GM12878 (cell line): ENCODE data around the gene IMMP2L. TPM values are rescaled to one million over a fixed set of nuclear protein-coding genes. Genes with fewer than 3 reads are reported as not detected.

Experiments
- ATAC-seq: fragments of 200-7000 bp; cut with Tn5 transposase; 3 replicates; pipeline ENCODE4 v1.9.1; 2020; ENCODE audit warnings: mild to moderate bottlenecking, moderate library complexity
- BruUV-seq: library from RNA; stranded (reverse); fragments of 400-500 nt; replicated peaks from 2 replicates; lab custom pipeline; 2021; lab: Mats Ljungman, UMichigan
- CTCF ChIA-PET: fragments of 300-600 bp; sonication (Branson Sonifier 250); formaldehyde crosslinking; extraction: SDS; loops from one replicate; lab custom pipeline; 2021; ENCODE audit warnings: inconsistent platforms; lab: Yijun Ruan, JAX
- POLR2A ChIA-PET: fragments of 350-600 bp; formaldehyde crosslinking; extraction: SDS; loops from one replicate; lab custom pipeline; 2021; ENCODE audit warnings: inconsistent platforms; lab: Charles Lee
- RAD21 ChIA-PET: fragments of 300-600 bp; sonication (Branson Sonifier 250); formaldehyde crosslinking; loops from one replicate; lab custom pipeline; 2023; ENCODE audit warnings: antibody characterized with exemption; ENCODE audit not compliant: unreplicated experiment; lab: Charles Lee
- SMC1A ChIA-PET: fragments of 300-600 bp; sonication (Branson Sonifier 250); formaldehyde crosslinking; loops from one replicate; lab custom pipeline; 2023; ENCODE audit not compliant: unreplicated experiment, uncharacterized antibody; lab: Charles Lee
- DNase-seq: peaks from one replicate; pipeline ENCODE4 v3.0.0-alpha.2; 2011; ENCODE audit warnings: low read depth, low spot score
- FAIRE-seq: peaks from 3 replicates; lab custom pipeline; 2011; peaks lifted over from hg19 to GRCh38; lab: Jason Lieb, UNC
- H2AFZ ChIP-seq: 2 replicates; pipeline ENCODE4 v1.6.0; 2011; ENCODE audit warnings: low read depth, low read length, control low read depth; ENCODE audit not compliant: control insufficient read depth
- H3K27ac ChIP-seq: 2 replicates; pipeline ENCODE4 v1.5.1; 2011; ENCODE audit warnings: control low read depth; ENCODE audit not compliant: control insufficient read depth, insufficient read depth
- H3K27me3 ChIP-seq, 2 experiments: replicated peaks in 1 of 2; 2 replicates each; pipeline versions ENCODE4 v1.6.0 to v1.6.1; 2011; ENCODE audit warnings: low read length in 1 of 2; ENCODE audit not compliant: control insufficient read depth in 2 of 2, insufficient read depth in 2 of 2
- H3K36me3 ChIP-seq, 2 experiments: 2 replicates each; pipeline ENCODE4 v1.5.1; 2011; ENCODE audit warnings: low read length in 1 of 2; ENCODE audit not compliant: control insufficient read depth in 2 of 2, insufficient read depth in 2 of 2
- H3K4me1 ChIP-seq: 2 replicates; pipeline ENCODE4 v1.6.1; 2011; ENCODE audit warnings: mild to moderate bottlenecking, low read length, moderate library complexity, mixed read lengths; ENCODE audit not compliant: control insufficient read depth, insufficient read depth
- H3K4me2 ChIP-seq: 2 replicates; pipeline ENCODE4 v1.6.0; 2011; ENCODE audit warnings: control low read depth; ENCODE audit not compliant: control insufficient read depth, insufficient read depth
- H3K4me3 ChIP-seq: fragments of 200-600 bp; sonication (generic); 2 replicates; pipeline ENCODE4 v1.5.1; 2016
- H3K79me2 ChIP-seq: 2 replicates; pipeline ENCODE4 v1.6.0; 2011; ENCODE audit warnings: low read length; ENCODE audit not compliant: control insufficient read depth, insufficient read depth
- H3K9ac ChIP-seq: 2 replicates; pipeline ENCODE4 v1.8.0; 2011; ENCODE audit warnings: low read length, control low read depth, mixed read lengths; ENCODE audit not compliant: control insufficient read depth, insufficient read depth
- H3K9me3 ChIP-seq: replicated peaks from 3 replicates; pipeline ENCODE4 v1.5.1; 2011; ENCODE audit warnings: mild to moderate bottlenecking, low read length; ENCODE audit not compliant: control insufficient read depth, insufficient read depth
- H4K20me1 ChIP-seq: 2 replicates; pipeline ENCODE4 v1.6.0; 2011; ENCODE audit not compliant: control insufficient read depth, insufficient read depth
- ATF2 ChIP-seq: IDR thresholded peaks from 2 replicates; pipeline ENCODE4 v1.6.1; 2012; ENCODE audit warnings: low read length, inconsistent platforms
- BRCA1 ChIP-seq: IDR thresholded peaks from 2 replicates; pipeline ENCODE4 v1.6.1; 2011; ENCODE audit warnings: low read depth, low read length, improper control_type of control experiment
- CTCF ChIP-seq, 3 experiments: IDR thresholded peaks in 2 of 3; conservative IDR thresholded peaks in 1 of 3; 2 replicates each; pipeline ENCODE4 v1.5.1; 2011; ENCODE audit warnings: low read depth in 3 of 3, low read length in 3 of 3, mild to moderate bottlenecking in 3 of 3, control low read depth in 2 of 3, moderate library complexity in 2 of 3, inconsistent platforms in 1 of 3, mixed read lengths in 1 of 3; ENCODE audit not compliant: control insufficient read depth in 2 of 3, insufficient read depth in 1 of 3; ENCODE audit errors: extremely low read depth in 1 of 3
- KAT2A ChIP-seq: conservative IDR thresholded peaks from 2 replicates; pipeline ENCODE4 v1.6.1; 2011; ENCODE audit warnings: low read depth, low read length; ENCODE audit not compliant: control insufficient read depth
- NBN ChIP-seq: fragments of 450-650 bp; IDR thresholded peaks from 2 replicates; pipeline ENCODE4 v1.6.1; 2016
- NFXL1 ChIP-seq: fragments of 450-650 bp; IDR thresholded peaks from 2 replicates; pipeline ENCODE4 v1.6.1; 2017; ENCODE audit warnings: antibody characterized with exemption, mild to moderate bottlenecking, borderline replicate concordance
- NR2C2 ChIP-seq: IDR thresholded peaks from 2 replicates; pipeline ENCODE4 v1.6.1; 2011; ENCODE audit warnings: borderline replicate concordance, low read depth; ENCODE audit not compliant: control insufficient read depth, insufficient read length
- PRDM15 ChIP-seq: fragments of 450-650 bp; formaldehyde crosslinking; IDR thresholded peaks from 2 replicates; pipeline ENCODE4 v1.4.0; 2020; ENCODE audit warnings: mild to moderate bottlenecking, moderate library complexity
- RBBP5 ChIP-seq: fragments of 200-600 bp; sonication (generic); conservative IDR thresholded peaks from 2 replicates; pipeline ENCODE4 v1.6.1; 2016
- SUZ12 ChIP-seq: fragments of 200-600 bp; sonication (generic); IDR thresholded peaks from one replicate; pipeline ENCODE4 v1.6.1; 2018; ENCODE audit warnings: antibody characterized with exemption, mild to moderate bottlenecking; ENCODE audit not compliant: unreplicated experiment
- TCF7 ChIP-seq: IDR thresholded peaks from 2 replicates; pipeline ENCODE4 v1.6.1; 2014; ENCODE audit warnings: antibody characterized with exemption, borderline replicate concordance
- ZNF274 ChIP-seq: IDR thresholded peaks from one replicate; pipeline ENCODE4 v1.8.0; 2011; ENCODE audit not compliant: insufficient read length, insufficient read depth
- WGBS: methylation state at CpG from one replicate; pipeline ENCODE4 v1.1.6; 2016; ENCODE audit warnings: low lambda C conversion rate; ENCODE audit not compliant: insufficient replicate concordance, insufficient coverage; ENCODE audit errors: missing lambda C conversion rate; 5-methylcytosine and 5-hydroxymethylcytosine counted together
- in situ Hi-C: fragments of 300-500 bp; cut with MboI; formaldehyde crosslinking; loops from 9 replicates; pipeline ENCODE4 v1.14.3; 2018; ENCODE audit warnings: mixed read lengths
- intact Hi-C: fragments of 100-400 bp; cut with micrococcal nuclease; formaldehyde crosslinking; loops from one replicate; pipeline ENCODE4 v1.14.2; 2022; ENCODE audit not compliant: unreplicated experiment
- polyA plus RNA-seq, 11 experiments: library from polyadenylated mRNA; depleted of rRNA in 4 of 11; unstranded in 6 of 11; stranded (reverse) in 5 of 11; fragments of >200 nt; fragmentation: Nextera tagmentation in 4 of 11; fragmentation: Illumina TruSeq in 1 of 11; extraction: Ambion mirVana in 4 of 11; extraction: Trizol in 1 of 11; gene quantifications; 1 replicate in 1 of 11; 2 replicates in 10 of 11; pipeline versions ENCODE4 v1.2.1 to v1.2.3, GENCODE V29; 2011 to 2016; ENCODE audit warnings: inconsistent platforms in 2 of 11, missing spikeins in 2 of 11, low read depth in 1 of 11
- total RNA-seq, 4 experiments: library from RNA; depleted of rRNA in 3 of 4; stranded (reverse); fragments of >200 nt in 3 of 4; fragmentation: Illumina TruSeq in 1 of 4; extraction: Trizol in 1 of 4; gene quantifications; 2 replicates each; pipeline versions ENCODE4 v1.2.1 to v1.2.3, GENCODE V29; 2013 to 2021

The IMMP2L gene
- total and polyA plus RNA-seq, 10 of the 15 experiments (the other 5 are each of a cell fraction or from before 2014, with no cell fraction given): 12.6 to 46.3 (median 19.6) TPM

- TF ChIP-seq ZNF274: no peak
- TF ChIP-seq TCF7: no peak
- no peak for TF ChIP-seq BRCA1
- no peak for TF ChIP-seq NR2C2
- TF ChIP-seq NFXL1: no peak
- TF ChIP-seq RBBP5: no peak
- H3K4me3 ChIP-seq: no peak overlapping the region
- ATAC-seq (no peak), FAIRE-seq (no peak), DNase-seq (no peak)
- in situ Hi-C loops: no loop called here
- H3K4me2 ChIP-seq: no peak overlapping the region
- ChIA-PET RAD21 (no interaction called here), CTCF (no interaction called here), SMC1A (no interaction called here), POLR2A (no interaction called here)
- no peaks in the 10 kb centered on the region for H3K79me2 ChIP-seq
- no peak overlapping the region for H2AFZ ChIP-seq
- H3K9me3 ChIP-seq: no peaks in the 10 kb centered on the region
- no peaks in the 10 kb centered on the region for H3K4me1 ChIP-seq
- no peak overlapping the region for H3K27ac ChIP-seq
- no peaks in the 10 kb centered on the region for H4K20me1 ChIP-seq
- WGBS: 41% methylated on average over 3 of the region's 3 CpGs
- no peaks in the 10 kb centered on the region for H3K36me3 ChIP-seq
- no peak overlapping the region for H3K9ac ChIP-seq
- H3K27me3 ChIP-seq: no peaks in the 10 kb centered on the region
- intact Hi-C loops: no loop called here
- BruUV-seq: no TSS peak
Observed at GRCh38 chr7:111261496-111261895, 300.8 kb downstream of the IMMP2L start.

- WGBS: 94% methylated on average over 4 of the region's 4 CpGs
- CTCF ChIA-PET: no interaction called here
- DNase-seq (no peak), FAIRE-seq (no peak), ATAC-seq (no peak)
- Histone ChIP-seq H3K4me2 (no peak overlapping the region), H3K79me2 (no peaks in the 10 kb centered on the region), H3K4me3 (no peak overlapping the region), H2AFZ (no peak overlapping the region), H4K20me1 (no peaks in the 10 kb centered on the region), H3K9me3 (no peaks in the 10 kb centered on the region), H3K9ac (no peak overlapping the region), H3K27ac (no peak overlapping the region), H3K4me1 (no peaks in the 10 kb centered on the region), H3K27me3 (no peaks in the 10 kb centered on the region), H3K36me3 (no peaks in the 10 kb centered on the region)
- BruUV-seq: no TSS peak
- SMC1A ChIA-PET: interaction anchor here (0.9 to 1.2 kb wide), 3 partner anchors 18 to 130 kb away, joined by 3 to 4 read pairs (median 3); no protein-coding TSS in a partner anchor
- in situ Hi-C loops: no loop called here
- intact Hi-C loops: no loop called here
- POLR2A ChIA-PET: no interaction called here
- RAD21 ChIA-PET: no interaction called here
- TF ChIP-seq NBN (no peak), PRDM15 (CRISPR knock-in tag) (no peak), ATF2 (no peak), CTCF (IDR thresholded peaks at IDR 0.05 in 2 of 3, conservative IDR thresholded peaks at IDR 0.05 in 1 of 3; ENCODE audit: control insufficient read depth in 2 of 3, extremely low read depth in 1 of 3, insufficient read depth in 1 of 3, low read depth in 3 of 3, low read length in 3 of 3) (no peak), KAT2A (no peak), SUZ12 (no peak)
Observed at GRCh38 chr7:111259991-111260390, 302.3 kb downstream of the IMMP2L start.
